Measurements from ENCODE around the gene ST6GALNAC5. TPM values are rescaled to one million over a fixed set of nuclear protein-coding genes. Genes with fewer than 3 reads are reported as not detected.

Gene ST6GALNAC5
- total RNA-seq, 2 donors from 2014 or later: 2.6 to 12.9 TPM

DNA sequence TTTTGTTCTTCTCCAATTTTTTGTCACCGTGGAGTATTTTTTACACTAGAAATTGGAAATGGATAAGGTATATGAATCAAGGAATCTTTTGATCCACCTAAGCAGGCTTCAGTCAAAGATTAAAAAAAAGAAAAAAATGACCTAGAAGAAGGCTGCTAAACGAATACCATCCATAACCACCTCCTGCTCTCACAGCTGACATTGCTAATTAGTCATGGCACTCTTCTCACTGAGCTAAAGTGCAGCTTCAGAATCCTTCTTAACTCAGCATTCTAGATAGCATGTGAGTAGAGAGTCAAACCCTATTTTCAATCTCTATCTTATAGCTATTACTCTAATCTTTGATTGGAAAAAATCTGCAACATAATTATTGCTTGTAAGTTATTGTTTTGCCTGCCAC is 40.2 kb upstream of the ST6GALNAC5 start:
- Histone ChIP-seq H3K9me3 (no peaks in the 10 kb centered on the region), H3K4me3 (no peak overlapping the region), H3K4me1 (no peaks in the 10 kb centered on the region), H3K27ac (no peak overlapping the region), H3K36me3 (replicated peaks in 1 of 2; ENCODE audit: insufficient read depth in 1 of 2, low read depth in 2 of 2) (no peaks in the 10 kb centered on the region), H3K27me3 (no peaks in the 10 kb centered on the region)
- DNase-seq: no peak
- WGBS, 2 donors: 45 to 64% methylated on average over 2 of the region's 2 CpGs
- TF ChIP-seq, protein P1, sequence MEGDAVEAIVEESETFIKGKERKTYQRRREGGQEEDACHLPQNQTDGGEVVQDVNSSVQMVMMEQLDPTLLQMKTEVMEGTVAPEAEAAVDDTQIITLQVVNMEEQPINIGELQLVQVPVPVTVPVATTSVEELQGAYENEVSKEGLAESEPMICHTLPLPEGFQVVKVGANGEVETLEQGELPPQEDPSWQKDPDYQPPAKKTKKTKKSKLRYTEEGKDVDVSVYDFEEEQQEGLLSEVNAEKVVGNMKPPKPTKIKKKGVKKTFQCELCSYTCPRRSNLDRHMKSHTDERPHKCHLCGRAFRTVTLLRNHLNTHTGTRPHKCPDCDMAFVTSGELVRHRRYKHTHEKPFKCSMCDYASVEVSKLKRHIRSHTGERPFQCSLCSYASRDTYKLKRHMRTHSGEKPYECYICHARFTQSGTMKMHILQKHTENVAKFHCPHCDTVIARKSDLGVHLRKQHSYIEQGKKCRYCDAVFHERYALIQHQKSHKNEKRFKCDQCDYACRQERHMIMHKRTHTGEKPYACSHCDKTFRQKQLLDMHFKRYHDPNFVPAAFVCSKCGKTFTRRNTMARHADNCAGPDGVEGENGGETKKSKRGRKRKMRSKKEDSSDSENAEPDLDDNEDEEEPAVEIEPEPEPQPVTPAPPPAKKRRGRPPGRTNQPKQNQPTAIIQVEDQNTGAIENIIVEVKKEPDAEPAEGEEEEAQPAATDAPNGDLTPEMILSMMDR (IDR thresholded peaks at IDR 0.05): no peak
- TF ChIP-seq POLR2A (IDR thresholded peaks at IDR 0.05): no peak
- intact Hi-C loops (cut with DNase I): no loop called here
- ATAC-seq: no peak

DNA sequence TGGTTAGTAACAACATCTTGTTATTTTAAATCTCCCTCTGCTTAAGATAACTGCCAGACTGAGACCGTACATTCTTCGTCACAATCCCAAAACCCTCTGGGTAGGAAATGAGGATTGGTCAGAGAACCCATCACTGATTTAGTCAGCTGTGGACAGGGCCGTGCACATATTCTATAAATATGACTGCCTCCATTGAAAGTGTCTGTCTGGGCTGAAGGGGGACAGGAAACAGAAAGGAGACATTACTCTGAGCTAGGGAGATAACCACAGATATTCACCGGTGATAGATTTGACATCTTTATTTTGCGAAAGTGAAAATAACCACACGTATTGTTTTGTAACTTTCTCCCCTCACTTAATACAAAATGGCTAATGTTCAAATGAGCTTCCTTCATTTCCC is 36.9 kb upstream of the ST6GALNAC5 start:
- Histone ChIP-seq H3K4me3 (no peak overlapping the region), H3K9me3 (no peaks in the 10 kb centered on the region), H3K4me1 (no peaks in the 10 kb centered on the region), H3K27me3 (no peaks in the 10 kb centered on the region), H3K27ac (no peak overlapping the region), H3K36me3 (replicated peaks in 1 of 2; ENCODE audit: insufficient read depth in 1 of 2, low read depth in 2 of 2) (no peaks in the 10 kb centered on the region)
- 53 to 71% methylated on average over 6 of the region's 6 CpGs for whole genome bisulfite sequencing, 2 donors
- ATAC-seq (no peak), DNase-seq (no peak)
- intact Hi-C loops (cut with DNase I): no loop called here
- TF ChIP-seq POLR2A (IDR thresholded peaks at IDR 0.05): no peak
- TF ChIP-seq, protein P1 (IDR thresholded peaks at IDR 0.05): no peak

DNA sequence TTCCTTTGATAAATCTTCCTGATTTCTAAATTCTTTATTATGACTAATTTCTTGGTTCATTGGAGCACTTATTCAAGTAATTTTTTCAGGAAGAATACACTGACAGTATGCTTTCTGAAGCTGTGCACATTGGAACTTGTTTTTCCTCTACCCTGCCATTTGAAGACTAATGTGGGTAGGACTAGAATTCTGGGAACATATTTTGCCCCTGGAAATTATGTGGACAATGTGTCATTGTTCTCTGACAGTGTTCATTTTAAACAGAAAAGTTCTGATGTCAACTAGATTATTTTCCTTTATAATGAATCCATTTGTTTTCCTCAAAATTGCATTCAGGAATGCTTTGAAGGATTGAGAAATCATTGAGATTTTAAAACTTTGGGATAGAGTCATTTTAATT is 34.8 kb upstream of the ST6GALNAC5 start:
- no peak for ATAC-seq
- Histone ChIP-seq H3K4me3 (no peak overlapping the region), H3K36me3 (replicated peaks in 1 of 2; ENCODE audit: insufficient read depth in 1 of 2, low read depth in 2 of 2) (no peaks in the 10 kb centered on the region), H3K27ac (no peak overlapping the region), H3K9me3 (peaks cover 0 to 6% (median 0%) of the 10 kb centered on the region in 3 donors), H3K4me1 (no peaks in the 10 kb centered on the region), H3K27me3 (no peaks in the 10 kb centered on the region)
- DNase-seq: no peak
- intact Hi-C loops (cut with DNase I): no loop called here
- TF ChIP-seq, protein P1 (IDR thresholded peaks at IDR 0.05): no peak
- no peak for TF ChIP-seq POLR2A (IDR thresholded peaks at IDR 0.05)

GRCh38 chr1:76833151-76833550 is 34.1 kb upstream of the ST6GALNAC5 start:
- Histone ChIP-seq H3K27ac (no peak overlapping the region), H3K36me3 (replicated peaks in 1 of 2; ENCODE audit: insufficient read depth in 1 of 2, low read depth in 2 of 2) (no peaks in the 10 kb centered on the region), H3K27me3 (no peaks in the 10 kb centered on the region), H3K4me3 (no peak overlapping the region), H3K4me1 (no peaks in the 10 kb centered on the region), H3K9me3 (peaks cover 0 to 6% (median 0%) of the 10 kb centered on the region in 3 donors)
- DNase-seq: no peak
- ATAC-seq: no peak
- intact Hi-C loops (cut with DNase I): no loop called here
- TF ChIP-seq POLR2A (IDR thresholded peaks at IDR 0.05): no peak
- TF ChIP-seq, protein P1 (IDR thresholded peaks at IDR 0.05): no peak
- WGBS, 2 donors: 72 to 95% methylated on average over 1 of the region's 1 CpG

DNA sequence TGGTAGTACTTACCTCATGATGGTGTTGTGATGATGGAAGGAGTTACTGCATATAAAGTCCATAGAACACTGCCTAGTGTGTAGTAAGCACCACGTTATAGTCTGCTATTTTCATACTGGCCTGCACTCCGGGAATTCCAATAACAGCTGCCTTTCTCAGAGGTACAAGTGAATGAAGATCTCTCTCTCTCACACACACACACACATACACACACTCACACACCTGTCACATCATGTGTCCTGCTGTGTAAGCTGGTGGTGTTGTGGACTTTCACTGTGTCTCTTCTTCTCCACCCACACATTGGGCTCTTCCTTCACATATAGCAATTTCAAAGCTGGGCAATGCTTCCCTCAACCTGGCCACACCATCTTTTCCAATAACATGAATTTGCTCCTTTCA is 33.4 kb upstream of the ST6GALNAC5 start:
- 73 to 80% methylated on average over 2 of the region's 2 CpGs for whole genome bisulfite sequencing, 2 donors
- Histone ChIP-seq H3K27ac (no peak overlapping the region), H3K9me3 (peaks cover 0 to 6% (median 0%) of the 10 kb centered on the region in 3 donors), H3K36me3 (replicated peaks in 1 of 2; ENCODE audit: insufficient read depth in 1 of 2, low read depth in 2 of 2) (no peaks in the 10 kb centered on the region), H3K4me1 (no peaks in the 10 kb centered on the region), H3K4me3 (no peak overlapping the region), H3K27me3 (no peaks in the 10 kb centered on the region)
- TF ChIP-seq POLR2A (IDR thresholded peaks at IDR 0.05): no peak
- TF ChIP-seq, protein P1 (IDR thresholded peaks at IDR 0.05): no peak
- intact Hi-C loops (cut with DNase I): no loop called here
- no peak for ATAC-seq
- no peak for DNase-seq
